Suprapubic skin (tissue), 4 donors: ENCODE measurements around the gene TMPRSS4.

Experiments used
- EP300 ChIP-seq: sonication (generic); formaldehyde crosslinking; IDR thresholded peaks from one replicate; pipeline ENCODE4 v1.6.1; 2017; ENCODE audit warnings: antibody characterized with exemption
- POLR2AphosphoS5 ChIP-seq, 3 donors: sonication (generic); formaldehyde crosslinking; IDR thresholded peaks; one replicate each; pipeline ENCODE4 v1.6.1; 2017; ENCODE audit warnings: antibody characterized with exemption in 3 of 3
- TF ChIP-seq, protein P1 (sequence below), 2 donors: fragments of 200-600 bp in 1 of 2; fragments of 450-650 bp in 1 of 2; sonication (generic) in 1 of 2; IDR thresholded peaks; one replicate each; pipeline ENCODE4 v1.5.1; 2016 to 2019; ENCODE audit warnings: antibody characterized with exemption in 2 of 2, mild to moderate bottlenecking in 1 of 2, moderate library complexity in 1 of 2

DNA sequence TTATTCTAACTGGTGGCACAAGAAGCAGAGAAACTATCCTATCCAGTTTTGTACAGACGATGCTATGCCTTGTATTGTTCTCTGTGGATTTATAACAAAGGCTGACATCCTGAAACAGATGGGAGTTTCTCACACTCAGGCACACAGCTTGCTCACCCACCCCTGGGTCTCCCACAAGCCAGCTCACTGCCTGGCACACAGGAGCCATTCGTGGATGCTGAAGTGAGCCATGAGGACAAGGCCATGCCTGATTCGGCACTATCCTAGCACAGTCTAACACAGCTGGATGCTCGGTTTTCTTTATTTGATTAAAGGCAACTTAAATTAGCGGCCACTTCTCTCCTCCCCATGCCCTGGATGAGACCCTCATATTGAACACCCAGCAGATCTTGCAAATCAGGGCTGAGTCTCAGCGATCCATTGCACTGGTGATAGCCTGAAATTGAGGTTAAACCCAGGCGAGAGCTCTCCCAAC lies 25.7 kb upstream of the TMPRSS4 start:
- TF ChIP-seq, protein P1, sequence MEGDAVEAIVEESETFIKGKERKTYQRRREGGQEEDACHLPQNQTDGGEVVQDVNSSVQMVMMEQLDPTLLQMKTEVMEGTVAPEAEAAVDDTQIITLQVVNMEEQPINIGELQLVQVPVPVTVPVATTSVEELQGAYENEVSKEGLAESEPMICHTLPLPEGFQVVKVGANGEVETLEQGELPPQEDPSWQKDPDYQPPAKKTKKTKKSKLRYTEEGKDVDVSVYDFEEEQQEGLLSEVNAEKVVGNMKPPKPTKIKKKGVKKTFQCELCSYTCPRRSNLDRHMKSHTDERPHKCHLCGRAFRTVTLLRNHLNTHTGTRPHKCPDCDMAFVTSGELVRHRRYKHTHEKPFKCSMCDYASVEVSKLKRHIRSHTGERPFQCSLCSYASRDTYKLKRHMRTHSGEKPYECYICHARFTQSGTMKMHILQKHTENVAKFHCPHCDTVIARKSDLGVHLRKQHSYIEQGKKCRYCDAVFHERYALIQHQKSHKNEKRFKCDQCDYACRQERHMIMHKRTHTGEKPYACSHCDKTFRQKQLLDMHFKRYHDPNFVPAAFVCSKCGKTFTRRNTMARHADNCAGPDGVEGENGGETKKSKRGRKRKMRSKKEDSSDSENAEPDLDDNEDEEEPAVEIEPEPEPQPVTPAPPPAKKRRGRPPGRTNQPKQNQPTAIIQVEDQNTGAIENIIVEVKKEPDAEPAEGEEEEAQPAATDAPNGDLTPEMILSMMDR (IDR thresholded peaks at IDR 0.05): no peak
- TF ChIP-seq EP300: no peak
- no peak for TF ChIP-seq POLR2AphosphoS5 (IDR thresholded peaks at IDR 0.05)
